ENCODE data around the gene WWOX.
"Not testable (repeated sequence)": the region's sequence is repeated elsewhere in the genome, so short reads cannot be mapped to it uniquely, and the experiment has no call there.

The WWOX gene

GRCh38 chr16:79212114-79212791, 1112.8 kb downstream of the WWOX start:
- no peak for DNase-seq

DNA sequence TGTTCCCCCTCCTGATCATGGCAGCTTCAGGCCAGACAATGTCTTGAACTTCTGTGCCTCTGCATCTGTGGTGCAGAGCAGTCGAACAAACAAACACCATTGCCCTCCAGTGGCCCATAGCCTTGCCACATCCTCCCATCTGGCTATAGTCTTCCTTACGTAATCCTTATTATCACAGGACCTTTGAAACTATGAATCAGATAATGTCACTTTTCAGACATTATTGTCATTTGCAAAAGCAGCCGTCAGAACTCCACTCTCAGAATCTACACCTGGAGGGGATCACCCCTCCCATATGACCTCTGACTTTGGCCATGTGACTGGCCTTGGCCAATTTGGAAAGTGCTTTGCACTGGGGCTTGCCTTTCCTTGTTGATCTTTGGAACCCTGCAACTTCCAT, 1113.8 kb downstream of the WWOX start:
- no peak for DNase-seq

- DNase-seq, result no peak
Measured at GRCh38 chr16:79215289-79215688, 1115.8 kb downstream of the WWOX start.

GRCh38 chr16:79217375-79218011, 1118.0 kb downstream of the WWOX start:
- DNase-seq, result no peak

- DNase-seq, result no peak
Measured at GRCh38 chr16:79218351-79218750, 1118.9 kb downstream of the WWOX start.

GRCh38 chr16:79225994-79226393, 1126.5 kb downstream of the WWOX start:
- not testable (repeated sequence) for DNase-seq

- DNase-seq, result no peak
Measured at GRCh38 chr16:79229361-79229760, 1129.9 kb downstream of the WWOX start.

GRCh38 chr16:79245700-79246099, 1146.2 kb downstream of the WWOX start:
- not testable (repeated sequence) for DNase-seq

- no peak for DNase-seq
Measured at GRCh38 chr16:79247386-79247785, 1147.9 kb downstream of the WWOX start.

DNA sequence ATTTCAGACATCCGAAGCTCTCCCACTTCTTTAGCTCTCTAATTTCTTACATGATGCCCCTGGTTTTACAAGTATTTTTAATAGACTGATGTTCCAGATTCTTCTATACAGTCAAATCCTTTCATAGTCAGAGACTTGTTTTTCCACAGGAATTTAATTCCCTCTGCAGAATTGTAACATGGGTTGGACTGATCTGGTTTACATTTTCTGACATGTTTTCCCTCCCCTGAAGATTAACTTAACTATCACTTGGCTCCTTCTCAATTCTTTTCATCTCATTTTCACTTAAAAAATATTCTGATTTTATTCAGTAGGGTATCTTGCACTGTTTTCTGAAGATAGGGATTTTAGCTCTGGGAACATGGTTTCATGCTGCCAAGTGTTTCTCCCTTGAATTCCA, 1148.9 kb downstream of the WWOX start:
- no peak for DNase-seq

DNA sequence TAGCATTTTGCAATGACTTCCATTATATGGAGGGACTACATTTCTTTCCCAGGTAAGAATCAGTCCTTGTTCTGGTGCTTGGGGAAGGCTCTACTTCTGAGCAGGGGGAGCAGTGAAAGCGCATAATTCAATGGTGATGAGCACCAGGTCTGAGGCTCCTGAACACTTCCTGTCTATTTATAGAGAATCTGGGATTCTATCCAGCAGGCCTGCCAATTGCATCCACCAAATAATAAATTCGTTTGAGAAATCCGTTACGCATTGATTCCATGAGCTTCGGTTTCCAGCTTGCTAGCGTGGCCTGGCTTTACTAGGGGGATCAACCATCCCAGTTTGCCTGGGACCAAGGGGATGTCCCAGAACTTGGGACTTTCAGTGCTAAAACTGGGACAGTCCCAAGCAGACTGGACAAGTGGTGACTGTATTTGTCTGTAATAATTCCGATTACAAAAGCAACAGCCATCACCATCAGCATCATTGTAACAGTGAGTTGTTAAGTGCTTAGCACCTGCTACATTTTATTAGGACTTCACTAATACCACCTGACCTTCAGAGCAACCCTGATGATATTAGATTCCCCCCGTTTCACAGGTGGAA, 1151.1 kb downstream of the WWOX start:
- no peak for DNase-seq

DNA sequence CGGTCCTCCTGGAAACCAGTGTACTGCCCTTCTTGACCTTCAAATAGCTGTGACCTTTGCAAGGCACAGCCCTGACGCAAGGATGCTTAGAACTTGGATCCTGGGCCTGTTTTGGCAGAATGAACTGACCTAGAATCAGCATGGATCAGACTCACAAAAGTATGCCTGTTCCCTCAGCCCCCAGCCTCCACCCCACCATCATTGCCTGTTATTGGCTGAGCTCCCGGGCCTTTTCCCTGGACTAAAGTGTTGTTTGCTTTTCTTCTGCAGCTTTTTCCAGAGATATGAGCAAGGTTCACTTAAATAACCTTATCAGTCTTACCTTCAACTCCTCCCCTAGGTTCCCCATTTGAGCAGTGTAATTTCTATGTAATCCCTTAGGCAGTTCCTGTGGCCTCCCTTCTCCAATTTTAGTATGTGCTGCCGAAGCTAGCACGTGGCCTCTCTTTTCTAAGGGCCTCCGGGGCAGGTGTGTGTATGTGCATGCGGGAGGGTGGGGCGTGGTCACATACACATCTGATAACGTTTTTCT, 1153.7 kb downstream of the WWOX start:
- DNase-seq, result no peak

DNA sequence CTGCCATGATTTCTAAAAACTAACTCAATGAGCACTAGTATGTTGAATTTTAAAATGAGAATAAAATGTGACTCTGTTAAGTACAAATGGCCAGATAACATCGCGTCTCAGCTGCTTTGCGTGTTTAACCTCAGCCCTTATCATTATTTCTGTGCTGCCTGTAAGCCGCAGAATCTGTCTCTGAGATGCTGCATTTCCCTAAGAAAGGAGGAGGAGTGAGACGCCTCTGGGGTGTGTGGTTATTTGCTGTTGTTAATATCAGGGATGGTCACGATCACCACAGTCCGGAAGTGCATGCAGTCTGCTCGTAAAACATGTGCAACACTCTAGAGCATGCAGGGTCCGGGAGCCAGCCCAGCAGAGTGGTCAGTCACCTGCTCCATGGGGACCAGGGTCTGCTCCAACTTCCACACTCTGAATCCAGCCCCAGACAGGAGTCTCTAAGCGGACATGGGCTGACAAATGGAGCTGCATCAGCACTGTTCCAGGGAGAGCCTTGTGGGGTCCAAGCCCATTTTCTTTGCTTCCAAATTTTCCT, 1158.6 kb downstream of the WWOX start:
- DNase-seq, result no peak

GRCh38 chr16:79260890-79261289, 1161.4 kb downstream of the WWOX start:
- DNase-seq, result not testable (repeated sequence)

- DNase-seq, result no peak
Measured at GRCh38 chr16:79261481-79261940, 1162.1 kb downstream of the WWOX start.

GRCh38 chr16:79261944-79262552, 1162.6 kb downstream of the WWOX start:
- DNase-seq, result no peak

Measured in CD4-positive, alpha-beta T cell treated with Interferon gamma for 1 hour (primary cell).